Measurements from ENCODE around the gene HAO2.

HAO2 gene

DNA sequence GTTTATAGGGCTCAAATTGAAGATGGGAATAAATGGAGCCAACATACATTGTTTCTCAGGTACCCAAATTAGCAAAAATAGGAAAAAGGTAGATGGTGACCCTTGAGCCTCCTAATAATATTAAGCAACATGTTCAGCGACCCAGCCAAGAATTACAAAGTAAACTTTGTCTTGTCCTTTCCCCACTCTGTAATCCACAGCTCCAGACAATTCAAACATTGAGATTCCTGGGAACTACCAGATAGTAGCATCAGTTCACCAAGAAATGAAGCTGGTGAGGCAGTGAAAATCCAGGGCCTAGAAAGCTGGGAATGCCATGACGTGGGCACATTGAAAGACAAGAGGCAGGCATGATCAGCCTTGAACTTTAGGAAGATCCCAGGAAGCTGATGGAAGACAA, 11.7 kb downstream of the HAO2 start:
- no peak for DNase-seq (ENCODE audit: low read depth in 3 of 3)

DNA sequence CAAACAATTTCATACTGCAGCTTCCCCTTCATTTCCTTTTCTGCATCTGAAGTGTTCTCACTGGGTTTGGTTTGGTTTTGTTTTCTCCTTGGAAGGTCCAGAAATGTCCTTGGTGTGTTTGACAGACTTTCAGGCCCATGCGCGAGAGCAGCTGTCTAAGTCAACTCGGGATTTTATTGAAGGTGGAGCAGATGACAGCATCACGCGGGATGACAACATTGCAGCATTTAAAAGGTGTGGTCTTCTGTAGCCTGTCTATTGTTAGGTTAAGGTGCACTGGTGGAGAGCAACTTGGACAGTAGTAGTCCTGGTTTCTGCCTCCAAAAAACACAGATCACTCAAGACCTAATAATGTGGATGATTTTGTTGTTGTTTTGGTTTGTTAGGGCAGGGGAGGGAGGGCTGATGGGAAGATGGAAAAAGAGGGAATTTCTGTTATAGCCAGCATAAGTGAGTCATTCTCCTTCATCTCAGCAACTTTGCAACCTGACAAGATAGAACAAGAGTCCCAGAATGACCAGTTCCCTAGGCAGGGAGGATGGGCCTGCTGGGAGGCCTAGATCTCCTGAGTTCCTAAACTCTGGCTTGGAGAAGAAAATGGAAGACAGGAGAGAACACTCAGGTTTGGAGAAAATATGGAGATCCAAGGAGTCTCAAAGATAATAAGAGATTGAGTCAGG, 12.5 kb downstream of the HAO2 start:
- DNase-seq (ENCODE audit: low read depth in 3 of 3): no peak

DNA sequence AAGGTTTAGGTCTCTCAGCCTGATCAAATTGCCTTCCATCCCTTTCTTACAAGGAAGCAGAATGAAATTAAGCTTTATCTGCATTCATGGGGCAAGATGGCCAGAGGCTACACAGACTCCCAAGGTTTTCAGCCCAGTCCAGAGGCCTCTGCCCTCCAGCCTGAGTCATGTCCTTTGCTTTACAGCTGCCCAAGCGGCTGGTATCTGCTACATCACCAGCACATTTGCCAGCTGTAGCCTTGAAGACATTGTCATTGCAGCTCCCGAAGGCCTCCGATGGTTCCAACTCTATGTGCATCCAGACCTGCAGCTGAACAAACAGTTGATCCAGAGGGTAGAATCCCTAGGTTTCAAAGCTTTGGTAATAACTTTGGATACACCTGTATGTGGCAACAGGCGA, 16.0 kb downstream of the HAO2 start:
- no peak for DNase-seq (ENCODE audit: low read depth in 3 of 3)

DNA sequence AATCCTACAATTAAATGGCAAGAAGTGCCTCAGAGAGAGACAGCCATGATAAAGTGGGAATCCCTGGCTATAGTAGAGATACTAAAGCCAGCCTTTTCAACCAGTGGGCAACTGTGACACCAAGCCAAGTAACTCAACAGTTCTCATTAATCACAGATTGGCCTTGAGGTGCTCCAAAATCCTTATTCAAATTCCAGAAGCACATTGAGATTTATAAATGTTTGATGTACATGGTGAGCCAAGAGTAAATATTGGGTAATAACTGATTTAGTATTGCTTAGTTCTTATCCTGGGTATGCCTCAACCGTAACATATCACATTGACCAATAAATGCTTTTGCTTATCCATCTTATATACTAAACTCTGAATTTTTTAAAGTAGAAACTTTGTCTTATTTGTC, 17.1 kb downstream of the HAO2 start:
- DNase-seq (ENCODE audit: low read depth in 3 of 3): no peak

DNA sequence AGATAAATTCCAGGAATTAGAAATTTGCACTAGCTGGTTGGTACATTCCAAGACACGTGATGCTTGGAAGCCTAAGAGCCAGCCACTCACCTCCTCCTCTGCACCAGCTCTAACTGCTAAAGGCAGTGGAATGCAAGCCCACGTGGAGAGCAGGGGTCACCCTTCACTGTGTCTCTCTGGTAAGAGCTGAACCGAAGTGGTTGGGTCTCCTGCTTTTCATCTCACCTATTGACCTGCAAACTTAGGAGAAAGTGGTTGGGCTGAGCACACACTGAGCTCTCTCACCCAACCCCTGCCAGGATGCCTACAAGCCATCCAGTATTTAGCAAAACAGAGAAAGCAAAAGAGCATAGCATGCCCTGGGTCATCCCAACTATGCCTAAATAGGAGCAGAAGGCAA, 19.3 kb downstream of the HAO2 start:
- no peak for DNase-seq (ENCODE audit: low read depth in 3 of 3)

DNA sequence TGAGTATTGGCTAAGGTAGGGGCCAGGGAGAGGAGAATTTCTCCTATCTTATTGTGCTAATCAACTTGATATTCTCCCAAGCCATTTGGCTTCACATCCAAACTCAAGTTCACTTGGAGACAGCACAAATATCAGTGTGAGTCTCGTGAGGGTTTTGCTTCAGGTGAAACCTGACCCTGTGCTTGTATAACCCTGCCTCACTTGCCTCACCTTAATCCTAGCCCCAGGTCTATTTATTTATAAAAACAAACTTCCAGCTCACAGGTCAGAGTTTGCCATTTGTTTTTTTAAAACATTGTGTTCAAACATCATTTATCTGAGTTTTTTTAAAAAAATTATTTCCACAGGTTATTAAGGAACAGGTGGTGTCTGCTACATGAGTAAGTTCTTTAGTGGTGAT, 19.9 kb downstream of the HAO2 start:
- no peak for DNase-seq (ENCODE audit: low read depth in 3 of 3)

DNA sequence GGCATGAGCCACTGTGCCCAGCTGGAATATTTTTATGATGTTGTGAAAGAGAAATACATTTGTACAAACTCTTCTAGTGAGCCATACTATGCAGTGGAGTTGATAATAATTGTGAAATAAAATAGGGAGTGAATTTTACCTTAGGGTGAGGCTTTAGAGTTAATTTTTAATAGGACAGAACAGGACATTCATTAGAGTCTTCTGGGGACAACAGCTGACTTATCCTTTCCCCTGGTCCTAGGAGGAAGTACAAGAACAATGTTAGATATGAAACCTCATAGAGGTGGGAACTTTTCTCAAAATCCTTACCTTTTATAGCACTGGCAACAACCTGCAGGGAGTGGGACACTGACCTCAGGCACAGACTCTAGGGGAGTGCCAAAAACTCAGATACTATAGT, 21.9 kb downstream of the HAO2 start:
- DNase-seq (ENCODE audit: low read depth in 3 of 3): no peak

DNA sequence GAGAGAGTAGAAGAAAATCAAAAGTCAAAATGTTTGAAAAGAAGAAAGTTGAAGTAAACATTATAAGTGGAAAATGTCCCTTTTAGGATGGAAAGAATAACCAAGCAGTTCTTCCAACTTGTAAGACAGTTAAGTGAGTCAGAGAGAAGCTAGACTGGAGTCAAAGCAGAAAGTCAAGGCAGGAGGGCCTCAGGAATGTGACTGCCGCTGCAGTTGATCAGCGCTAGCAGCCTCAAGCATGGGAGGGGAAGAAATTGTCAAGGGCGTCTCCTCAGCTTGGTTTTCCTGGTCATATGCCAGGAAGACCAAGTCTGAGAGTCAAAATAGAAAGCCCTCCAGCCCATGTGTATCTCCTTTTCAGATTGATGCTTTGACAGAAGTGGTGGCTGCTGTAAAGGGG, 23.2 kb downstream of the HAO2 start:
- DNase-seq (ENCODE audit: low read depth in 3 of 3): no peak

DNA sequence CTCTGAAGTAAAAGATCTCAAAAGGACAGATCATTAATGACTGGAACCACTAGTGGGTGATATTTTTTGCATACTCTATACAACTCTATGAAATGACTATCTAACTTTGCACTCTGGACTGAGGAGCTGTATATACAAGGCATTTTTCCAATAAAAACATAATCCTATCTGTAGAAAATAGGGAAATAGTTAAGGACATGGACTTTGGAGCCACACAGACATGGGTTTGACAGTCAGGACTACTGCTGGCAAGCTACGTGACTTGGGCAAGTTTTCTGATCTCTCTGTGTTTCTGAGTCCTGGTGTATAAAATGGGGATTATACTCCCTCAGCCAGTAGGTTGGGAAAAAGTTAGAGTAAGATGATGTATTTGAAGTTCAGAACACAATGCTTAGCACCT, 25.5 kb downstream of the HAO2 start:
- DNase-seq (ENCODE audit: low read depth in 3 of 3): no peak

DNA sequence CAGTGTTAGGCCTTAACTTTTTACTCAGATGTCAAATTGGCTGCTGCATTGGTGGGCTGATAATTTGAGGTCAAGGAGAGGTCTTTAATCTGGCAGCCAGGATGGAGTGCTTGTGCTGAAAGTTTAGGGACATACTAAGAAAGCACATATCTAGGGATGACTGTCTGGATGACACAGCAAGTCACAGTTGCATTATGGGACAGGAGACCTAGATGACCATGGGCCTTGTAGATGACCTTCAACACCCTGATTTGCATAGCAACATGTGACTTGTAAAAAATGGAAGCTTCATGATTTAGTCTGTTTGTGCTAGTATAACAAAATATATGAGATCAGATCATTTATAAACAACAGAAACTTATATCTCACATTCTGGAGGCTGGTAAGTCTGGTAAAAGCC, 28.4 kb downstream of the HAO2 start:
- no peak for DNase-seq (ENCODE audit: low read depth in 3 of 3)

DNA sequence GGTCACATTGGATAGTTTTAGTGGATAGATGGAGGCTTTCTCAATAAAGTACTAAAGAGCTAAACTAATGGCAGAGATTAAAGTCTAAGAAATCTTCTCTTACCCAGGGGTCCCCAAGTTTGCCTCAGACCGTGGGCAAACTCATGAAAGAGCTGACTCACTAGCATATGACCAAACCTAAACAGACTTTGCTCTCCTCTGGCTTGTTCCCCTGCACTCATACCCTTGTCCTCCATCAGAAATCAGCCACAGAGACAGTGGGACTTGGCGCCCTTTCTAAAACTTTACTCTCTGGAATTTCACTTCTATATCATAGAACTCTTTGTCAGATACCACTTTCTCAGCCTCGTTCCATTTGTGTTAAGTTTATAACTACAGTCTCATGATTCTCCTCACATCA, 29.4 kb downstream of the HAO2 start:
- no peak for DNase-seq (ENCODE audit: low read depth in 3 of 3)

DNA sequence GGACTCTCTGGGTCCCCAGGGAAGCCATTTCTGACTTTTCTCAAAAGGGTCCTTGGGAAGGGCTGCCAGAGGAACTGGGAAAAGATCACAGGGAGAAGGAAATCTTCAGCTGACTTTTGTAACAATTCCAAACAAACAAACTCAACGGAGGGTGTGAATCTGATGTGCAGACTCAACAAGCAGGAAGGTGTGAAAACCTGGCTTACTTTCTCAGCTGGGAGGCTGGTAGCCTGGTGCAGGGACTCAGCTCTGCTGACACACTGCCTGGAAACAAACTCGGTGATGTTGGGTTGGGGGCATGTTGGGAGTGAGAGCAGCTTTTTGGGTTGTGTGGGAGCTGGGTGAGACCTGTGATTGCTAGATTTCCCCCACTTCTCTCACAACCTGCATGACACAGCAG, 36.2 kb downstream of the HAO2 start:
- DNase-seq (ENCODE audit: low read depth in 3 of 3): no peak

DNA sequence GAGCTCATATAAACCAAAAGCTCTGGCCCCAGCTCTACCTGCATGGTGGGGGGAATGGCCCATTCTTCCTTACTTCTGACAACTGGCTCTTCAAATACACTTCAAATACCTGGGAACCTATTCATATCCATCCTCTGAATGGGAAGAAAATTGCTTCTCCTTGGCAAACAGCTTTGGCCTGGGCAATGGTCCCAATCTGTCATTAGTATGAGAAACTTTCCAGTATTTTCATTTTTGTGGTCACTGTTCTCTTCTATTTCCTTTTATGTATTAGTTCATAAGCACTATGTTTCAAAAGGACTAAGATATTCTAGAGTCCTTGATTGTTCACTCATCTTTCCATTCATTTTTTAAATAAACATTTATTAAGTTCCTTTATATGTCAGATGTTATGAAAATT, 41.1 kb downstream of the HAO2 start:
- no peak for DNase-seq (ENCODE audit: low read depth in 3 of 3)

DNA sequence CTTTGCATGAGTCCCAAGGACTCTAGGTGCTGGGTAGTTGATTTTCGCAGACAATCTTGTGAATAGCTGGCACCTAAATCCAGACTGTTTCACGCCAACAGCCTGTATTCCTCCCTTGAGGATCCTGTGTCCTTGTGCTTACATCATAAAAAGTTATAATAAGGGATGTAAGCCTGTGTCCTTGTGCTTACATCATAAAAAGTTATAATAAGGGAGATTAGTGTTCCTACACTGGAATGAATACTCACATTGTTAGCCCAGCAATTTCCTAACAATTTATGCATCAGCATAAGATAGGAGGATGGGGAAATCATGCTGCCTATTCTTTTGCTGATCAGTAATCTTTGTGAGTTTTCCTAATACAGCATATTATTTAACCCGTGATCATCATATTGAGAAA, 42.4 kb downstream of the HAO2 start:
- no peak for DNase-seq (ENCODE audit: low read depth in 3 of 3)

DNA sequence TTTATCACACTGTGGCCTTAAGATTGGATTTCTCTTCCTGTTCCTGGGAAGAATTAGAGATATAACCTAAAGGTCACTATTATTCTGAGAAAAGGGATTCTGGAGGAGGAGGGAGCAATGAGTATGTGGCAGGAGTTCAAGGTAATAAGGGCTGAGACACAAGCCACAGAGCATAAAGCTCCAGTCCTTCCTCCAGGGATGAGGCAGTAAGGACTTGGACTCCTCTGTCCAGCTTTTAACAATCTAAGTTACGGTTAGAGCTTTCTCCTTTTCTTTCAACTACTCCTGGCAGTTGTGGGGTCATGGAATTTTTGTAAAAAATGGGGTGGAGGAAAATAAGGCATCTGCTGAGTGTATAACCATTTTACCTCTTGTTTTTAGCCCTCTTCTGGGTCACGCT, 46.4 kb downstream of the HAO2 start, which contains the start of gene HSD3B2:
Gene HSD3B2, plus strand, starts transcription at position 201 of the 400 bp plus-strand sequence. CDS start 270 bp downstream, outside the sequence.
- DNase-seq (ENCODE audit: low read depth in 3 of 3): no peak

DNA sequence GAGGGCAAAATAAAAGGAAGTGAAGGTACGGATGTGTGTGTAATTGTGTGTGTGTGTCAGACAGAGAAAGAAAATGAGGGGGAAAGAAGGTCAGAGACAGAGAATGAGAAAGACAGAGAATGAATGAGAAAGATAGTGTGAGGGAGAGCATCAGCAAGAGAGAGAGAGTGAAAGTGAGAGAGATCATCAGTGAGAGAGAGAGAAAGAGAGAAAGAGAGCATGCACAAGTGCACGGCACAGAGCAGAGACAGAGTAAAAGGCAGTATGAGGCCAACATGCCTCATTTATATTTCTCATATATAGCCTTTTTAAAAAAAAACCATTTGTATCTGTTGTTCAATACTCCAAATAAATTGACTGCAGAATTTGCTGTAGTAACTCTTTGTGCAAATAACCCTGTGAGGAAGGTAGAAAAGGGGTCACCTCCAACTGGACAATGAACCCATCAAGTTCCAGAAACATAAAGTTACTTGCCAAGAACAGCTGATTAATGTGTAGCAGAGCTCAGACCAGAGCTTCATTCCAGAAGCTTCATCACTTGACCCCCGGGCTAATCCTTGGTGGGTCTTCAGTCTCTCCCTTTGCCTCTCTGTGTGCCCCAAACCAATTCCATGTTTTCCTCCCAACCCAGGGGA, 47.5 kb downstream of the HAO2 start:
- no peak for DNase-seq (ENCODE audit: low read depth in 3 of 3)

DNA sequence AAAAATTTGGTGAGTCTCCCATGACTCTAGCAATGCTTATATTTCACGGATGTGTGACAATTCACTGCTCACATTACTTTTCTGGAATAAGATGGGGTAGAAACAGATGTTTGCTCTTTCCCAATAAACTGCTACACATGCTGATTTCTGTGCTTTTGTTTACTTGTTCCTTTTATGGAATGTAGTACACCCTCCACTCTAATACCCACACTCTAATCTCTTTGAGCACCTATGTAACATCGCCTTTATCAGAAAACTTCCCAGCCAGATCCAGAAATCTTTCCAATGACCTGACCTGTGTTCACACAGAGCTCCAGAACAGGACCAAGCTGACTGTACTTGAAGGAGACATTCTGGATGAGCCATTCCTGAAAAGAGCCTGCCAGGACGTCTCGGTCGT, 50.5 kb downstream of the HAO2 start:
- DNase-seq (ENCODE audit: low read depth in 3 of 3): no peak

DNA sequence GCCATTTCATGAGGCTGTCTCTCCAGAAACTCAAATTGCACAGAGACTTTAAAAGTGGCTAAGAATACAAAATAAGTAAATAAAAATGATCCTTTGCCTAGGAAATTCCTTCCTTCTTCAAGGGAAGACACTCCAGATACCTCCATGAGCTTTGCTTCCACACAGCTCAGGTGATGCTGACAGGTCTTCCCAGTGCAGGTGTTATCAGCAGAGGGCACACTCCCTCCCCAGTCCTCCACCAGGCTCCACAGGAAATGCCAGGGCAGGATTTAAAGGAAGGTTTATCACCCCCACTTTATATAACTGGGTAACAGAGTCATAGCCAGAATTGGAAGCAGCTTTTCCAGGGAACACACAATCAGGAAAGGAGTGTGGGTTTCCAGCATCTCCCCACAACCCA, 52.1 kb downstream of the HAO2 start:
- DNase-seq (ENCODE audit: low read depth in 3 of 3): no peak

DNA sequence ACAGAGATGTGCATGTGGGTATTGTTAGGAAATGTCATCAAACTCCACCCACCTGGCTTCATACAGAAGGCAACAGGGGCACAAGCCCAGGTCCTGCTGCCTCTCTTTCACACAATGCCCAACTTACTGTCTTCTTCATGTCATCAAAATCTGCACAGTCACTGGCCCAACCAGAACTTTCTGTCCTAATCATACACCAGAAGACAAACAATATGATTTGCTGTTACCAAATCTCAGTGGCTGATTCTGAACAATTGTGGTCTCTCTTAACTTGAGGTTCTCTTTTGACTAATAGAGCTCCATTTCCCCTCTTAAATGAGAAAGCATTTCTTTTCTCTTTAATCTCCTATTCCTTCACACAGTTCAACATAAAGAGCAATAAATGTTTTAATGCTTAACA, 54.0 kb downstream of the HAO2 start:
- no peak for DNase-seq (ENCODE audit: low read depth in 3 of 3)

DNA sequence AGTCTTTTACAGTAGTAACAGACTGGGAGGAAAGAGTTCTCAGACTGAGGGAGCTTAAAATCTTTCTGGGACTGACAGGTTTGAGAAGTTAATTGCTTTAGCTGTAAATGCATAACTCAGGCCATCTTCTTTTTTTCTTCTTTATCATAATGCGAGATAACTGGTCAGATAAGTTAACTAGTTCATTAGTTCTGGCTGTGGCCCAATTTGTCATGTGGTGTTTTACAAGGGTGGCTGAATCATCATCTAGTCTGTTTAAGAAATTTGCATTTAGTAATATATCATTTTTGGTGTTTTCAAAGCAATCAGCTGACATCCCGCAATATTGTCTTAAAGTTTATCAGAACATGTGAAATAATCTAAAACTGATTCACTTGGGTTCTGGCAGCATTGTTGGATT, 60.4 kb downstream of the HAO2 start:
- no peak for DNase-seq (ENCODE audit: low read depth in 3 of 3)

DNA sequence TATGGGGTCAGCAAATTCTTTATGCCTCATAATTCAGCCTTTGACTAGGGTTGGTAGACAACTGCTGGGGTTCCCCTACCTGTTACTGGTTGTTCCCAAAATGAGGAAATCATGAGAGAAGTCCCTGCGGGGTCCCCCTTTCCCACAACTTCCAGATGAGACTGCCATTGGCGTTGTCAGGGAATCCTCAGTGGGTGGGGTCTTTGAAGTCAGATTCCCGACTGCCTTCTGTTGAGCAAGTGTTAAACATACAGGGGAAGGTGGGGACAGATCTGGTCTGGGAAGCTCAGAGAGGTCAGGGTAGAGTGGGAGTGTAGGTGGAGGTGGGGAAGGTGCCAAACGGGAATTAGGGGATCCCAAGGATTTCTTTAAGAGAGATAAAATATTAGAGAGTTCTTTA, 61.1 kb downstream of the HAO2 start:
- no peak for DNase-seq (ENCODE audit: low read depth in 3 of 3)

DNA sequence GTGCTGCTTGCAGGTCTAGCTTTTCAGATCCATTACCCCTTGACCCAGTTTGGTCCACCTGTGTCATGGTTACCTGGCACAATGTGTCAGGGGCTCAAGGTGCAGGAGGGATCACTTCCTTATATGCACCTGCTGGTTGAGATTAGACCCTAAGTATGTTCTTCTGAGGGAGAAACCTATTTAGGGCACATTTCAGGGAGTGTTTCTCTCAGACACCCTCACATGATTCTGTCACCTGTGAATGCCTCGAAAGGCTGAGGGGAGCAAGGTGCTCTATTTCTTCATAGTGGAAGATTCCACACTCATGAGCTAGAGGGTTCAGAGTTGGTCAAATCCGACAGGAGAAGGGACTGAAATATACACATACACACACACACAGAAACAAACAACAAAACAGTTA, 61.9 kb downstream of the HAO2 start:
- no peak for DNase-seq (ENCODE audit: low read depth in 3 of 3)

DNA sequence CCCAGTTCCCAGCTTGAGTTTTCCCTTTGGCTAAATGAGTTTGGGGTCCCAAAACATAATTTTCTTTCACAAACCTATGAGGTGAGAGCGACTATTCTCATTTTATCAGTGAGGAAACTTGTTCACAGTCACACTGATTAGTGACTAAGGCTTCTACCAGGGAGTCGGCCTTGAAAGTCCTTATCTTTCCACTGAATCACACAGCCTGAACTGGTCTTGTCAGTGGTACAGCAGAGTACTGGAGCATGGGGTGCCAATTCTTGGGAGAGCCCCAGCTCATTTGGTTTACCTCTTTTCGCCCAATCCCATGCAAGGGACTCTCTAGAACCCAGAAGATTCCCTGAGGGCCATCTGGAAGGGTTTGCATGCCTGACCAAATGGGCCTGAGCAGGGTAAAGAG, 63.3 kb downstream of the HAO2 start:
- DNase-seq (ENCODE audit: low read depth in 3 of 3): no peak

DNA sequence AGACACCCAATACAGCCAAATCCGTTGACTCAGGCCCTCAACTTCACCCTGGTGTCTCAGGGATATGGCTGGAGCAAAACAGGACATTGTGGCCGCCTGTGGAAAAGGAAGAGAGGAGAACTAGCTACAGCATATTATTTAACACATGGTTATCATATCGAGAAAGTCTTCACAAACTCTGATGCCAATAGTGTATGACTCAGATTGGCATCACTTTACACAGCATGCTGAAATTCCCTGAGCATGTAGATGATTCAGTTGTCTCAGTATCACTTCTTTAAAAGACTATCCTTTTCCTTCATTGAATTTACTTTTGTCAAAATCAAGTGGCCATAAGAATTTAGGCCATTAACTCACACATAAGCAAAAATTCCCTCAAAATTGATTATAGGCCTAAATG, 66.5 kb downstream of the HAO2 start:
- DNase-seq (ENCODE audit: low read depth in 3 of 3): no peak
